GM12878 (cell line): ENCODE data around the gene ALX4.

Experiments used
- KDM1A ChIP-seq: fragments of 200-600 bp; sonication (generic); IDR thresholded peaks from 2 replicates; pipeline ENCODE4 v1.6.1; 2016; ENCODE audit warnings: borderline replicate concordance
- MYB ChIP-seq: fragments of 150-350 bp; IDR thresholded peaks from 2 replicates; pipeline ENCODE4 v1.6.1; 2014; ENCODE audit warnings: mild to moderate bottlenecking, low read depth, low read length, borderline replicate concordance
- RB1 ChIP-seq: fragments of 450-650 bp; formaldehyde crosslinking; IDR thresholded peaks from 2 replicates; pipeline ENCODE4 v1.6.1; 2017; ENCODE audit warnings: mild to moderate bottlenecking, borderline replicate concordance

GRCh38 chr11:44305470-44306051 is 4.4 kb downstream of the ALX4 start:
- TF ChIP-seq KDM1A (no peak), MYB (no peak), RB1 (no peak)
